CD14-positive monocyte (primary cell): ENCODE measurements around the gene LRWD1. TPM values are rescaled to one million over a fixed set of nuclear protein-coding genes. Genes with fewer than 3 reads are reported as not detected.

Source experiments
- DNase-seq, 3 donors: peaks; one replicate each; pipeline ENCODE4 v3.0.0-alpha.2; 2011 to 2022
- H2AFZ ChIP-seq: 2 replicates; pipeline ENCODE4 v1.6.0; 2012; ENCODE audit warnings: mild to moderate bottlenecking, low read depth, low read length, inconsistent platforms; ENCODE audit not compliant: insufficient read depth, poor library complexity, severe bottlenecking
- H3K27ac ChIP-seq, 2 donors: 1 replicate in 1 of 2; 2 replicates in 1 of 2; pipeline ENCODE4 v1.5.1; 2012 to 2013; ENCODE audit warnings: low read length in 2 of 2, control low read depth in 1 of 2, inconsistent platforms in 1 of 2, low read depth in 1 of 2, mild to moderate bottlenecking in 1 of 2
- H3K27me3 ChIP-seq, 2 donors: one replicate each; pipeline versions ENCODE4 v1.6.0 to v1.6.1; 2011 to 2013; ENCODE audit warnings: low read length in 2 of 2; ENCODE audit not compliant: control insufficient read depth in 2 of 2, insufficient read depth in 2 of 2
- H3K36me3 ChIP-seq, 2 donors: replicated peaks in 1 of 2; 1 replicate in 1 of 2; 2 replicates in 1 of 2; pipeline versions ENCODE4 v1.5.1 to v1.6.1; 2012 to 2013; ENCODE audit warnings: low read length in 2 of 2, control low read depth in 1 of 2, inconsistent platforms in 1 of 2, mild to moderate bottlenecking in 1 of 2; ENCODE audit not compliant: insufficient read depth in 2 of 2, control insufficient read depth in 1 of 2
- H3K4me1 ChIP-seq, 2 donors: 1 replicate in 1 of 2; 2 replicates in 1 of 2; pipeline versions ENCODE4 v1.5.1 to v1.6.1; 2012 to 2013; ENCODE audit warnings: low read length in 2 of 2, control low read depth in 1 of 2, inconsistent platforms in 1 of 2, mild to moderate bottlenecking in 1 of 2, moderate library complexity in 1 of 2; ENCODE audit not compliant: insufficient read depth in 2 of 2, control insufficient read depth in 1 of 2
- H3K4me2 ChIP-seq: replicated peaks from 2 replicates; pipeline ENCODE3; 2012; ENCODE audit warnings: low read length, moderate library complexity, mild to moderate bottlenecking; ENCODE audit not compliant: poor library complexity, severe bottlenecking; ENCODE audit errors: extremely low read depth
- H3K4me3 ChIP-seq, 3 experiments: fragments of 200-600 bp in 1 of 3; sonication (generic) in 1 of 3; replicated peaks in 1 of 3; 1 replicate in 2 of 3; 2 replicates in 1 of 3; pipeline ENCODE4 v1.5.1; 2011 to 2013; ENCODE audit warnings: low read length in 3 of 3, mild to moderate bottlenecking in 3 of 3, control low read depth in 2 of 3, low read depth in 2 of 3, inconsistent platforms in 1 of 3, moderate library complexity in 1 of 3
- H3K79me2 ChIP-seq: 2 replicates; pipeline ENCODE4 v1.6.0; 2012; ENCODE audit warnings: mild to moderate bottlenecking, control low read depth, inconsistent platforms, low read length, moderate library complexity; ENCODE audit not compliant: insufficient read depth
- H3K9ac ChIP-seq: 2 replicates; pipeline ENCODE4 v1.6.0; 2017; ENCODE audit warnings: low read length, mild to moderate bottlenecking; ENCODE audit not compliant: insufficient read depth, poor library complexity, severe bottlenecking
- H3K9me3 ChIP-seq, 2 donors: replicated peaks in 1 of 2; 1 replicate in 1 of 2; 2 replicates in 1 of 2; pipeline versions ENCODE4 v1.5.1 to v1.6.1; 2012 to 2013; ENCODE audit warnings: low read length in 2 of 2, control low read depth in 1 of 2; ENCODE audit not compliant: control insufficient read depth in 1 of 2, insufficient read depth in 1 of 2
- H4K20me1 ChIP-seq: 2 replicates; pipeline ENCODE4 v1.6.0; 2012; ENCODE audit warnings: mild to moderate bottlenecking, low read length, control low read depth, moderate library complexity; ENCODE audit not compliant: insufficient read depth
- H3K27ac Mint-ChIP-seq, 7 donors: one replicate each; pipeline ENCODE4 v1.8.0; 2020; ENCODE audit warnings: mild to moderate bottlenecking in 7 of 7, mixed read lengths in 7 of 7, moderate library complexity in 6 of 7, inconsistent platforms in 2 of 7
- H3K27me3 Mint-ChIP-seq, 3 donors: one replicate each; pipeline ENCODE4 v1.8.0; 2021 to 2022; ENCODE audit warnings: low read depth in 3 of 3, mild to moderate bottlenecking in 3 of 3, mixed read lengths in 3 of 3, moderate library complexity in 3 of 3, inconsistent platforms in 1 of 3
- H3K36me3 Mint-ChIP-seq, 2 donors: one replicate each; pipeline ENCODE4 v1.8.0; 2020; ENCODE audit warnings: mixed read lengths in 2 of 2, inconsistent platforms in 1 of 2, mild to moderate bottlenecking in 1 of 2
- H3K4me1 Mint-ChIP-seq: one replicate; pipeline ENCODE4 v1.8.0; 2020; ENCODE audit warnings: mild to moderate bottlenecking, mixed read lengths
- H3K4me3 Mint-ChIP-seq, 2 donors: one replicate each; pipeline ENCODE4 v1.8.0; 2020; ENCODE audit warnings: mild to moderate bottlenecking in 2 of 2, mixed read lengths in 2 of 2, moderate library complexity in 1 of 2
- H3K9me3 Mint-ChIP-seq, 7 donors: one replicate each; pipeline ENCODE4 v1.8.0; 2020 to 2022; ENCODE audit warnings: mixed read lengths in 7 of 7, mild to moderate bottlenecking in 6 of 7, moderate library complexity in 6 of 7, inconsistent platforms in 2 of 7
- WGBS: methylation state at CpG from one replicate; pipeline ENCODE4 v1.1.5; 2013; ENCODE audit warnings: missing lambda C conversion rate; ENCODE audit not compliant: insufficient coverage; 5-methylcytosine and 5-hydroxymethylcytosine counted together
- intact Hi-C, 2 donors: fragments of 100-400 bp; cut with micrococcal nuclease; formaldehyde crosslinking; loops; one replicate each; pipeline versions ENCODE4 v1.15.0 to v1.15.1; 2023
- polyA minus RNA-seq: library from RNA; depleted of rRNA, polyadenylated mRNA; stranded (reverse); fragments of >200 nt; gene quantifications from 2 replicates; pipeline ENCODE4 v1.2.3, GENCODE V29; 2012
- polyA plus RNA-seq, 3 donors: library from polyadenylated mRNA; depleted of rRNA in 1 of 3; unstranded in 2 of 3; stranded (reverse) in 1 of 3; fragments of 300-500 nt in 2 of 3; fragments of >200 nt in 1 of 3; fragmentation: Illumina TruSeq in 2 of 3; gene quantifications; 1 replicate in 2 of 3; 2 replicates in 1 of 3; pipeline ENCODE4 v1.2.3, GENCODE V29; 2012 to 2021
- total RNA-seq, 12 experiments: library from RNA in 1 of 12; stranded (reverse) in 1 of 12; fragments of 120-200 nt in 1 of 12; gene quantifications; one replicate each; pipeline ENCODE4 v1.2.4 and lab custom pipeline; 2013 to 2026; ENCODE audit warnings: mixed read lengths in 6 of 12, inconsistent platforms in 1 of 12
- TF ChIP-seq, protein P1 (sequence below): fragments of 200-600 bp; IDR thresholded peaks from one replicate; pipeline ENCODE4 v1.8.0; 2022; ENCODE audit warnings: antibody characterized with exemption, mild to moderate bottlenecking

Gene LRWD1
- 8.1 TPM for total RNA-seq (2013)
- polyA plus RNA-seq = 10 to 100 TPM in 1 of 3 donors, 1 to 10 TPM in 2; 5.4 to 10.7 (median 6.1) TPM
- 12.7 and 13.4 TPM in 2 replicates for polyA minus RNA-seq
- total RNA-seq (lab: John Stamatoyannopoulos, UW) = 2.4 to 11.3 (median 7.0) reads per million in 11 experiments

- H3K4me1 ChIP-seq = peaks cover 19 to 20% of the 10 kb centered on the region in 2 donors
- H3K27me3 Mint-ChIP-seq = peaks cover 0 to 2% (median 0%) of the 10 kb centered on the region in 3 donors
- under 1% methylated on average over 78 of the region's 81 CpGs for WGBS
- no peaks in the 10 kb centered on the region for H4K20me1 ChIP-seq
- H3K9me3 ChIP-seq = no peaks in the 10 kb centered on the region
- peak; percentile 95 for DNase-seq
- TF ChIP-seq, protein P1, sequence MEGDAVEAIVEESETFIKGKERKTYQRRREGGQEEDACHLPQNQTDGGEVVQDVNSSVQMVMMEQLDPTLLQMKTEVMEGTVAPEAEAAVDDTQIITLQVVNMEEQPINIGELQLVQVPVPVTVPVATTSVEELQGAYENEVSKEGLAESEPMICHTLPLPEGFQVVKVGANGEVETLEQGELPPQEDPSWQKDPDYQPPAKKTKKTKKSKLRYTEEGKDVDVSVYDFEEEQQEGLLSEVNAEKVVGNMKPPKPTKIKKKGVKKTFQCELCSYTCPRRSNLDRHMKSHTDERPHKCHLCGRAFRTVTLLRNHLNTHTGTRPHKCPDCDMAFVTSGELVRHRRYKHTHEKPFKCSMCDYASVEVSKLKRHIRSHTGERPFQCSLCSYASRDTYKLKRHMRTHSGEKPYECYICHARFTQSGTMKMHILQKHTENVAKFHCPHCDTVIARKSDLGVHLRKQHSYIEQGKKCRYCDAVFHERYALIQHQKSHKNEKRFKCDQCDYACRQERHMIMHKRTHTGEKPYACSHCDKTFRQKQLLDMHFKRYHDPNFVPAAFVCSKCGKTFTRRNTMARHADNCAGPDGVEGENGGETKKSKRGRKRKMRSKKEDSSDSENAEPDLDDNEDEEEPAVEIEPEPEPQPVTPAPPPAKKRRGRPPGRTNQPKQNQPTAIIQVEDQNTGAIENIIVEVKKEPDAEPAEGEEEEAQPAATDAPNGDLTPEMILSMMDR = peak; percentile 45
- H3K9ac ChIP-seq = peak within 1 kb of the TSS; percentile 90
- H3K36me3 ChIP-seq = no peaks in the 10 kb centered on the region
- H3K79me2 ChIP-seq = peaks cover 29% of the 10 kb centered on the region
- no peaks in the 10 kb centered on the region for H3K9me3 Mint-ChIP-seq
- H3K4me3 Mint-ChIP-seq = peak within 1 kb of the TSS; percentile 93 to 95
- peaks cover 2 to 11% of the 10 kb centered on the region in 2 donors for H3K36me3 Mint-ChIP-seq
- intact Hi-C loops = loop anchor here in 1 of 2 donors (2.0 to 10.0 kb wide), 2 partner anchors 52 to 180 kb away; partner anchors contain the start of gene SH2B2
- peak within 1 kb of the TSS; percentile 100 for H2AFZ ChIP-seq
- peak within 1 kb of the TSS; percentile 91 for H3K4me2 ChIP-seq
- H3K4me3 ChIP-seq = peak within 1 kb of the TSS; percentile 89 to 100 (median 99)
- H3K4me1 Mint-ChIP-seq = peaks cover 26% of the 10 kb centered on the region
- peak within 1 kb of the TSS; percentile 19 to 87 for H3K27ac ChIP-seq
- no peaks in the 10 kb centered on the region for H3K27me3 ChIP-seq
- H3K27ac Mint-ChIP-seq = peak within 1 kb of the TSS in 6 of 7 donors; percentile 72 to 92 (median 84)
Observed at GRCh38 chr7:102464577-102465280, at the start of gene LRWD1, which contains the start of gene ALKBH4. TSS of gene LRWD1 (plus strand) at chr7:102464984. CDS start at chr7:102465081, 97 bp downstream. TSS of gene ALKBH4 (minus strand) at chr7:102464863. CDS start at chr7:102464836, 27 bp downstream.

DNA sequence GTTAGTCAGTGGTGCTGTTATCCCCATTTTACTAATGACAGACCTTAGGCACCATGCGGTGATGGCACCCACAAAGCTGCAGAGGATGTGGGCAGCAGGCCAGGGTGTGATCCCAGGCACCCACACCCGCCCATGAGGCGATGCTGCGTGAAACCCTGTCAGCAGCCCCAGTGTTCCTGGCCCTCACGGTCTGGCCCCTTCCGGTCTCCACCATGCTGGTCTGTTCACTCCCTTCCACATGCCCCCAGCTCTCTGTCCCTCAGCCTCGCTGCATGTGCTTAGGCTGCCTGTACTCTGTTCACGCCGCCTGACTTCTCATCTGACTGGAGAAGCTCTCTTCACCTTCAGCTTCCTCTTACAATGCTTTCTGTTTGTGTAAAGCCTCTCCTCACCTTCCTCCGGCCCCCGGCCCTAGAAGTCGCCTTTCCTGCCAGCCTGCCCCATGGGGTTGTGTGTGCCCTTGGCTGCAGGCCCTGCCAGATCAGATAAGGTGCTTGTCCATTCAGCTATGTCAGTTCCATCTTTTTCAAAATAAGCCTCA, 49.0 kb upstream of the LRWD1 start:
- intact Hi-C loops = no loop called here
- TF ChIP-seq, protein P1 = no peak
- H3K27me3 Mint-ChIP-seq = no peaks in the 10 kb centered on the region
- H3K27ac Mint-ChIP-seq = peak overlapping the region in 4 of 7 donors; percentile 1 to 85 (median 22)
- no peak overlapping the region for H3K4me3 Mint-ChIP-seq
- H3K36me3 Mint-ChIP-seq = peaks cover 58 to 87% of the 10 kb centered on the region in 2 donors
- H3K4me1 Mint-ChIP-seq = peaks cover 27% of the 10 kb centered on the region
- H3K9me3 ChIP-seq = no peaks in the 10 kb centered on the region
- no peak for DNase-seq
- H3K4me2 ChIP-seq = no peak overlapping the region
- no peak overlapping the region for H2AFZ ChIP-seq
- H3K4me3 ChIP-seq = no peak overlapping the region
- no peak overlapping the region for H3K27ac ChIP-seq
- H3K4me1 ChIP-seq = peaks cover 13 to 14% of the 10 kb centered on the region in 2 donors
- H3K79me2 ChIP-seq = peaks cover 4% of the 10 kb centered on the region
- no peaks in the 10 kb centered on the region for H3K9me3 Mint-ChIP-seq
- H3K27me3 ChIP-seq = no peaks in the 10 kb centered on the region
- 38% methylated on average over 10 of the region's 12 CpGs for WGBS
- H3K9ac ChIP-seq = no peak overlapping the region
- H4K20me1 ChIP-seq = no peaks in the 10 kb centered on the region
- H3K36me3 ChIP-seq = peaks cover 36 to 80% of the 10 kb centered on the region in 2 donors
